ENCODE results near the gene NFE2L1. TPM values are rescaled to one million over a fixed set of nuclear protein-coding genes. Genes with fewer than 3 reads are reported as not detected.
A peak's percentile ranks its signal among the peaks of the same experiment; 100 is the strongest.

The NFE2L1 gene
- total and polyA plus RNA-seq, 8 donors: 92.1 to 173 (median 115) TPM

- Histone ChIP-seq H3K36me3 (peaks cover 0 to 8% of the 10 kb centered on the region in 2 donors), H3K27ac (no peak overlapping the region), H3K4me3 (peak overlapping the region in 1 of 2 donors; percentile 82), H3K27me3 (peaks cover 0 to 2% of the 10 kb centered on the region in 2 donors), H3K9me3 (no peaks in the 10 kb centered on the region), H3K4me1 (peaks cover 18 to 42% of the 10 kb centered on the region in 2 donors)
- ATAC-seq (no peak), DNase-seq (no peak)
- TF ChIP-seq, protein P1, sequence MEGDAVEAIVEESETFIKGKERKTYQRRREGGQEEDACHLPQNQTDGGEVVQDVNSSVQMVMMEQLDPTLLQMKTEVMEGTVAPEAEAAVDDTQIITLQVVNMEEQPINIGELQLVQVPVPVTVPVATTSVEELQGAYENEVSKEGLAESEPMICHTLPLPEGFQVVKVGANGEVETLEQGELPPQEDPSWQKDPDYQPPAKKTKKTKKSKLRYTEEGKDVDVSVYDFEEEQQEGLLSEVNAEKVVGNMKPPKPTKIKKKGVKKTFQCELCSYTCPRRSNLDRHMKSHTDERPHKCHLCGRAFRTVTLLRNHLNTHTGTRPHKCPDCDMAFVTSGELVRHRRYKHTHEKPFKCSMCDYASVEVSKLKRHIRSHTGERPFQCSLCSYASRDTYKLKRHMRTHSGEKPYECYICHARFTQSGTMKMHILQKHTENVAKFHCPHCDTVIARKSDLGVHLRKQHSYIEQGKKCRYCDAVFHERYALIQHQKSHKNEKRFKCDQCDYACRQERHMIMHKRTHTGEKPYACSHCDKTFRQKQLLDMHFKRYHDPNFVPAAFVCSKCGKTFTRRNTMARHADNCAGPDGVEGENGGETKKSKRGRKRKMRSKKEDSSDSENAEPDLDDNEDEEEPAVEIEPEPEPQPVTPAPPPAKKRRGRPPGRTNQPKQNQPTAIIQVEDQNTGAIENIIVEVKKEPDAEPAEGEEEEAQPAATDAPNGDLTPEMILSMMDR (IDR thresholded peaks at IDR 0.05): no peak
- intact Hi-C loops (cut with DNase I): no loop called here
Observed at GRCh38 chr17:48046296-48046695, 1.9 kb upstream of the NFE2L1 start.

- ATAC-seq (no peak), DNase-seq (no peak)
- intact Hi-C loops (cut with DNase I): no loop called here
- TF ChIP-seq, protein P1 (IDR thresholded peaks at IDR 0.05): no peak
- H3K4me1 ChIP-seq: peaks cover 25 to 51% of the 10 kb centered on the region in 2 donors
- H3K27ac ChIP-seq: peak overlapping the region; percentile 95 to 98
- H3K36me3 ChIP-seq: peaks cover 0 to 17% of the 10 kb centered on the region in 2 donors
- peak overlapping the region; percentile 64 to 82 for H3K4me3 ChIP-seq
- no peaks in the 10 kb centered on the region for H3K9me3 ChIP-seq
- no peaks in the 10 kb centered on the region for H3K27me3 ChIP-seq
Observed at GRCh38 chr17:48047113-48047740, 932 bp upstream of the NFE2L1 start.

- ATAC-seq (peak; percentile 82), DNase-seq (peak; percentile 42 to 95 (median 90))
- peaks cover 0 to 29% of the 10 kb centered on the region in 2 donors for H3K36me3 ChIP-seq
- peak overlapping the region; percentile 64 to 82 for H3K4me3 ChIP-seq
- TF ChIP-seq, protein P1 (IDR thresholded peaks at IDR 0.05): no peak
- peaks cover 38 to 64% of the 10 kb centered on the region in 2 donors for H3K4me1 ChIP-seq
- no peaks in the 10 kb centered on the region for H3K27me3 ChIP-seq
- intact Hi-C loops (cut with DNase I): no loop called here
- H3K9me3 ChIP-seq: no peaks in the 10 kb centered on the region
- H3K27ac ChIP-seq: peak overlapping the region; percentile 95 to 98
Observed at GRCh38 chr17:48048384-48049126, 396 bp downstream of the NFE2L1 start.

GRCh38 chr17:48051283-48051682 lies 3.1 kb downstream of the NFE2L1 start:
- Histone ChIP-seq H3K4me3 (peak overlapping the region in 1 of 2 donors; percentile 82), H3K27ac (peak overlapping the region; percentile 95 to 98), H3K4me1 (peaks cover 44 to 86% of the 10 kb centered on the region in 2 donors), H3K9me3 (no peaks in the 10 kb centered on the region), H3K27me3 (no peaks in the 10 kb centered on the region), H3K36me3 (peaks cover 0 to 49% of the 10 kb centered on the region in 2 donors)
- ATAC-seq (no peak), DNase-seq (no peak)
- TF ChIP-seq, protein P1 (IDR thresholded peaks at IDR 0.05): no peak
- intact Hi-C loops (cut with DNase I): no loop called here

Data from left lung (tissue), 10 donors.